K562 treated with DMSO at 1 percent for 12 hours (cell line): Measurements from ENCODE around the gene ZNF234. TPM values are rescaled to one million over a fixed set of nuclear protein-coding genes. Genes with fewer than 3 reads are reported as not detected.

Experiments used
- total RNA-seq: library from RNA; unstranded; fragments of 300-600 nt; gene quantifications from 2 replicates; pipeline ENCODE4 v1.2.3, GENCODE V29; 2022; ENCODE audit not compliant: insufficient read depth

ZNF234 gene
- 0.16 and 1.4 TPM in 2 replicates for total RNA-seq

DNA sequence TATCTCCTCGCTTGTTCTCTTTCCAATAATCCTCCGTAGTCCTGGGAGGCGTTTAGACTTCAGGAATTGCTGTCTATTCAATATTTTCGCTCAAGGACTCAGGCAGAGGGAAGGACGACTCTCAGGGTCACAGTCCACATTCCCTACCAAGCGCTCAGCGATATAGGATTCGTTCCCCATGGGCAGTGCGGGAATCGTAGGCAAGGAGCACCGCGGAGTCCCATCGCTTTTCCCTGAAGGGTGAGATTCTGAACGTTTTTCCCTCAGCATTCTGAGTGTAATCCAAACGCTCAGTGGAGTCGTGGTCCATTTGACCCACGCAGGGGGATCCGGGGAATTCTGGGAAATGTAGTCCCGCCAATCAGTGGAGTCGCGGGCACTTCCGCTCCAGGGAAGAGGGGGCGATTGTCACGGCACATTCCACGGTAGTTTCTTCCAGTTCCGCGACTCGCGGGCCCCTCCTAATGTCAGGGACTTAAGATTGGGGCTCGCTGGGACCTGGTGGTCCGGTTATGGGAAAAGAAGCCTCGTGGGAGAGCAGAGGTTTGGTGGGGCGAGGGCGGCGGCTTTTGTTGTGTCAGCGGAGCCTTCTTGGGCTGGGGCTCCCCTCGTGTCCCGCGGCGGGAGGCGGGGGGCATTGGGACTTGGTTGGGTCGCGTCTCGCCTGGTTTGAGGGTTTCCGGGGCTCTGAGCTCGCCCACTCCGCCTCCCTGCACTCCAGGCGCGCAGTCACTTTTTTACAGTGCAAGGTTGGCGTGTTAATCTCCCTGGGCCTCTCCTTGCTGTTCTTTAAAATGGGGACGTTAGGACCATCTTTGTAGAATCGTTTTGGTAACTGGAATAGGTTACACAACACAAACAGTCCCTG, at the start of gene ZNF234:
Gene ZNF234, plus strand, starts transcription at position 364 of the 868 bp plus-strand sequence. CDS start 3,079 bp downstream, outside the sequence.

DNA sequence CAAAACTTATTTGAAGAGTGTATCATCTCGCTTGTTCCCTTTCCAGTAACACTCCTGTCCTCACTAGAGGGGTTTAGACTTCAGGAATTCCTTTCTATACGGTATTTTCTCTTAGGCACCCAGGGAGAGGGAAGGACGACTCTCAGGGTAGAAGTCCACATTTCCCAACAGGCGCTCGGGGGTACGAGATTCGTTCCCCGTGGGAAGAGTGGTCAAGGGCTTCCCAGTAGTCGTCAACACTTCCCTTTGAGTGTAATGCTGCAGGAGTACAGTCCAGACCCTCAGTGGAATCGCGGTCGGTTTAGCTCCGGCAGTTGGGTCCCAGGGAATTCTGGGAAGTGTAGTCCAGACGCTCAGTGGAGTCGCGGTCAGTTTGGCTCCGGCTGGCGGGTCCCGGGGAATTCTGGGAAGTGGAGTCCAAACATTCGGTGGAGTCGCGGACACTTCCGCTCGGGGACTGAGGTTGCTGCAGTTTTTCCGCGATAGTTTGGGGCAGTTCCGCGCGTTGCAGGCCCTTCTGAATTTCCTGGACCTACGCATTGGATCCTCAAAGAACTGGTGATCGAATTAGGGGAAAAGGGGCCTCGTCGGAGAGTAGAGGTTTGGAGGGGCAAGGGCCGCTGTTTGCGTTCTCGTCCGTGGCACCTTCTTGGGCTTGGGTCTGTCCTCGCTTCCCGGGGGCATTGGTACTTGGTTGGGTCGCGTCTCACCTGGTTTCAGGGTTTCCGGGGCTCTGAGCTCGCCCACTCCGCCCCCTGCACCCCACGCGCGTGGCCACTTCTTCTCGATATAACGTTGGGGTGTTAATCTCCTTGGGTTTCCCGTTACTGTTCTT, 47.2 kb upstream of the ZNF234 start, which contains the start of gene ZNF224:
Gene ZNF224, plus strand, starts transcription at position 431 of the 835 bp plus-strand sequence. CDS start 3,513 bp downstream, outside the sequence.

DNA sequence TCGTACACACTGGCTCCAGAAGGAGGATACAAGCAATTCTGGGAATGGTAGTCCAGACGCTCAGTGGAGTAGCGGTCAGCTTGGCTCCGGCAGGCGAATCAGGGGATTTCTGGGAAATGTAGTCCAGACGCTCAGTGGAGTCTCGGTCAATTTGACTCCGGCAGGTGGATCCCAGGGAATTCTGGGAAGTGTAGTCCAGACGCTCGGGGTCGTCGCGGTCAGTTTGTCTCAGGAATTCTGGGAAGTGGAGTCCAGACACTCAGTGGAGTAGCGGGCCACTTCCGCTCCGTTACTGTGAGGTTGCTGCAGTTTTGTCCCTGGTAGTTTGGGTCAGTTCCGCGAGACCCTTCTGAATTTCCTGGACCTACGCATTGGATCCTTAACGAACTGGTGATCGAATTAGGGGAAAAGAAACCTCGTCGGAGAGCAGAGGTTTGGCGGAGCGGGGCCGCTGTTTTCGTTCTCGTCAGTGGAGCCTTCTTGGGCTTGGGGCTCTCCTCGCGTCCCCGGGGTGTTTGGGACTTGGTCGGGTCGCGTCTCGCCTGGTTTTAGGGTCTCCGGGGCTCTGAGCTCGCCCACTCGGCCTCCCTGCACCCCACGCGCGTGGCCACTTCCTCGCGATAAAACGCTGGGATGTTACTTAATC, 28.1 kb upstream of the ZNF234 start, which contains the start of gene ZNF225:
Gene ZNF225, plus strand, starts transcription at position 262 of the 646 bp plus-strand sequence. CDS start 2,429 bp downstream, outside the sequence.

DNA sequence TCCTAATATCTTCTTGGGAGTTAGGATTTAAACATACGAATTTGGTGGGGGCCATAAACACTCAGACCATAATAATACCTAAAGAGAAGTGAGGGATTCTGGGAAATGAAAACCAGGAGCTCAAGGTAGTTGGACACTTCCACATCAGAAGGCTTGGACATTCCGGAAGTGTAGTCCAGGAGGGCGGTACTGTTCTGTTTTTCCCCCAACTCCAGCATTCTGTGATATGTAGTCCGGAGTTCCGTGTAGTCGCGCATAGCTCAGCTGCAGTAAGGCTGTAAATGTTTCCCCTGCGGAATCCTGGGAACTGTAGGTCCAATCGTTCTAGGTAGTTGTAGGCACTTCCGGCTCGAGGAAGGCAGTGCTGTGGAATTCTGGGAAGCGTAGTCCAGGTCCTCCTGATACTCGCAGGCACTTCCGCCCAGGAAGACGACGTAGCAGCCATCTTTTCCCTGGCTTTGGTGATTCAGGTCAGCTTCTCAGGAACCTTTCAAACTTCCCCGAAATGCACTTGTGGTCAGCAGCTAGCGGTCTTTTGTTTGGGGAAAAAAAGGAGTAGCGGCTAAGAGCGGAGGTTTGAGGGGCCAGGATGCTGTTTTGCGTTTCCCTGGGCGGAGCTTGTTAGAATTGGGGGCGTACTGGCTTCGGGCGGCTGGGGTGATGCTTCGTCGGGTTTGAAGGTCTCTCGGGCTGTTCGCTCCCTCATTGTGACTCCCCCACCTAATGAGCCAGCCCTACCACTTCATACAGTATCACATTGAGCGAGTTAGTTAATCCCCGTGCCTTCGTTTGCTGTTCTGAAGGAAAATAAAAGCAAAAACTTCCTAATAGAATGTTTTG, 23.5 kb downstream of the ZNF234 start, which contains the start of gene ZNF226:
Gene ZNF226, plus strand, starts transcription at position 428 of the 840 bp plus-strand sequence. CDS start 4,981 bp downstream, outside the sequence.

Other genes with a start within 250 kb of the ZNF234 start
- 1.6 and 7.4 TPM in 2 replicates for gene ZNF45, start 206.3 kb upstream of the ZNF234 start, total RNA-seq
- gene ZNF221, start 190.3 kb upstream of the ZNF234 start, total RNA-seq, result 0.60 TPM in 1 of 2 replicates, not detected in the other
- gene ZNF155, start 157.4 kb upstream of the ZNF234 start, total RNA-seq, result not detected in 2 replicates
- 0.56 and 2.2 TPM in 2 replicates for gene ZNF230, start 138.6 kb upstream of the ZNF234 start, total RNA-seq
- 2.0 and 4.9 TPM in 2 replicates for gene ZNF222, start 116.2 kb upstream of the ZNF234 start, total RNA-seq
- 1.2 and 2.3 TPM in 2 replicates for gene ZNF223, start 89.5 kb upstream of the ZNF234 start, total RNA-seq
- 0.31 TPM in 1 of 2 replicates, not detected in the other for gene ZNF284, start 69.4 kb upstream of the ZNF234 start, total RNA-seq
- 5.7 and 7.4 TPM in 2 replicates for gene ZNF224, start 47.2 kb upstream of the ZNF234 start, total RNA-seq
- gene ZNF225, start 28.2 kb upstream of the ZNF234 start, total RNA-seq, result 0.86 and 1.3 TPM in 2 replicates
- gene ZNF226, start 23.5 kb downstream of the ZNF234 start, total RNA-seq, result 8.9 and 15.3 TPM in 2 replicates
- gene ZNF227, start 71.0 kb downstream of the ZNF234 start, total RNA-seq, result 2.8 and 13.8 TPM in 2 replicates
- 0.53 TPM in 1 of 2 replicates, not detected in the other for gene ZNF233, start 118.3 kb downstream of the ZNF234 start, total RNA-seq
- 0.49 and 0.59 TPM in 2 replicates for gene ZNF235, start 163.5 kb downstream of the ZNF234 start, total RNA-seq
- 0.37 TPM in 1 of 2 replicates, not detected in the other for gene ZNF112, start 215.1 kb downstream of the ZNF234 start, total RNA-seq